ENCODE data around the gene PAIP1.
"Not testable (repeated sequence)": the region's sequence is repeated elsewhere in the genome, so short reads cannot be mapped to it uniquely, and the experiment has no call there.

DNA sequence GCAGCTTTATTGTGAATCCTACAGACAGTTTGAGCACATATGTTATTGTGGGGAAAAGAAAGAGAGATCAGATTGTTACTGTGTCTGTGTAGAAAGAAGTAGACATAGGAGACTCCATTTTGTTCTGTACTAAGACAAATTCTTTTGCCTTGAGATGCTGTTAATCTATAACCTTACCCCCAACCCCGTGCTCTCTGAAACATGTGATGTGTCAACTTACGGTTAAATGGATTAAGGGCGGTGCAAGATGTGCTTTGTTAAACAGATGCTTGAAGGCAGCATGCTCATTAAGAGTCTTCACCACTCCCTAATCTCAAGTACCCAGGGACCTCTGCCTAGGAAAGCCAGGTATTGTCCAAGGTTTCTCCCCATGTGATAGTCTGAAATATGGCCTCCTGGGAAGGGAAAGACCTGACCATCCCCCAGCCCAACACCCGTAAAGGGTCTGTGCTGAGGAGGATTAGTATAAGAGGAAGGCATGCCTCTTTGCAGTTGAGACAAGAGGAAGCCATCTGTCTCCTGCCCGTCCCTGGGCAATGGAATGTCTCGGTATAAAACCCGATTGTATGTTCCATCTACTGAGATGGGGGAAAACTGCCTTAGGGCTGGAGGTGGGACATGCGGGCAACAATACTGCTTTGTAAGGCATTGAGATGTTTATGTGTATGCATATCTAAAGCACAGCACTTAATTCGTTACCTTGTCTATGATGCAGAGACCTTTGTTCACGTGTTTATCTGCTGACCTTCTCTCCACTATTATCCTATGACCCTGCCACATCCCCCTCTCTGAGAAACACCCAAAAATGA lies 23.7 kb upstream of the PAIP1 start:
- TF ChIP-seq, protein P1, sequence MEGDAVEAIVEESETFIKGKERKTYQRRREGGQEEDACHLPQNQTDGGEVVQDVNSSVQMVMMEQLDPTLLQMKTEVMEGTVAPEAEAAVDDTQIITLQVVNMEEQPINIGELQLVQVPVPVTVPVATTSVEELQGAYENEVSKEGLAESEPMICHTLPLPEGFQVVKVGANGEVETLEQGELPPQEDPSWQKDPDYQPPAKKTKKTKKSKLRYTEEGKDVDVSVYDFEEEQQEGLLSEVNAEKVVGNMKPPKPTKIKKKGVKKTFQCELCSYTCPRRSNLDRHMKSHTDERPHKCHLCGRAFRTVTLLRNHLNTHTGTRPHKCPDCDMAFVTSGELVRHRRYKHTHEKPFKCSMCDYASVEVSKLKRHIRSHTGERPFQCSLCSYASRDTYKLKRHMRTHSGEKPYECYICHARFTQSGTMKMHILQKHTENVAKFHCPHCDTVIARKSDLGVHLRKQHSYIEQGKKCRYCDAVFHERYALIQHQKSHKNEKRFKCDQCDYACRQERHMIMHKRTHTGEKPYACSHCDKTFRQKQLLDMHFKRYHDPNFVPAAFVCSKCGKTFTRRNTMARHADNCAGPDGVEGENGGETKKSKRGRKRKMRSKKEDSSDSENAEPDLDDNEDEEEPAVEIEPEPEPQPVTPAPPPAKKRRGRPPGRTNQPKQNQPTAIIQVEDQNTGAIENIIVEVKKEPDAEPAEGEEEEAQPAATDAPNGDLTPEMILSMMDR (IDR thresholded peaks at IDR 0.05; ENCODE audit: borderline replicate concordance, extremely low read depth, low read length, poor library complexity, severe bottlenecking): not testable (repeated sequence)
- not testable (repeated sequence) for TF ChIP-seq EZH2 (IDR thresholded peaks at IDR 0.05; ENCODE audit: borderline replicate concordance, low read depth, low read length, severe bottlenecking)
